MM.1S (cell line): ENCODE measurements around the gene COL3A1.

ENCODE experiments used
- DNase-seq: peaks from one replicate; pipeline ENCODE4 v3.0.0-alpha.2; 2015
- H2AFZ ChIP-seq: fragments of 300-600 bp; sonication (generic); 2 replicates; pipeline ENCODE4 v1.6.0; 2016; ENCODE audit warnings: antibody characterized with exemption, low read length
- H3F3A ChIP-seq: fragments of 300-600 bp; sonication (generic); 2 replicates; pipeline ENCODE4 v1.6.1; 2016; ENCODE audit warnings: mild to moderate bottlenecking, antibody characterized with exemption, low read length, moderate library complexity, mixed read lengths; ENCODE audit not compliant: insufficient read depth
- H3K27ac ChIP-seq: fragments of 300-600 bp; sonication (generic); 2 replicates; pipeline ENCODE4 v1.5.1; 2016; ENCODE audit warnings: mild to moderate bottlenecking, low read length
- H3K27me3 ChIP-seq: fragments of 300-600 bp; sonication (generic); replicated peaks from 2 replicates; pipeline ENCODE4 v1.6.0; 2016; ENCODE audit warnings: low read length; ENCODE audit not compliant: insufficient read depth
- H3K36me3 ChIP-seq: fragments of 300-600 bp; sonication (generic); replicated peaks from 2 replicates; pipeline ENCODE4 v1.6.1; 2016; ENCODE audit warnings: mild to moderate bottlenecking, low read length, mixed read lengths; ENCODE audit not compliant: insufficient read depth
- H3K4me1 ChIP-seq: fragments of 300-600 bp; sonication (generic); 2 replicates; pipeline ENCODE4 v1.6.1; 2016; ENCODE audit warnings: low read length, mixed read lengths
- H3K4me2 ChIP-seq: fragments of 300-600 bp; sonication (generic); 2 replicates; pipeline ENCODE4 v1.6.0; 2016; ENCODE audit warnings: low read depth, low read length
- H3K4me3 ChIP-seq: fragments of 300-600 bp; sonication (generic); 2 replicates; pipeline ENCODE4 v1.5.1; 2016; ENCODE audit warnings: low read length, mixed read lengths
- H3K79me2 ChIP-seq: fragments of 300-600 bp; sonication (generic); 2 replicates; pipeline ENCODE4 v1.6.1; 2016; ENCODE audit warnings: mixed run types, low read length, mixed read lengths
- H3K9ac ChIP-seq: fragments of 300-600 bp; sonication (generic); 2 replicates; pipeline ENCODE4 v1.6.1; 2016; ENCODE audit warnings: low read length, mixed read lengths
- H3K9me2 ChIP-seq: fragments of 300-600 bp; sonication (generic); replicated peaks from 2 replicates; pipeline ENCODE4 v1.6.1; 2016; ENCODE audit warnings: mild to moderate bottlenecking, low read length, mixed read lengths; ENCODE audit not compliant: insufficient read depth
- H3K9me3 ChIP-seq: fragments of 300-600 bp; sonication (generic); replicated peaks from 2 replicates; pipeline ENCODE4 v1.6.1; 2016; ENCODE audit warnings: mild to moderate bottlenecking, low read length, mixed read lengths; ENCODE audit not compliant: insufficient read depth
- H4K20me1 ChIP-seq: fragments of 300-600 bp; sonication (generic); 2 replicates; pipeline ENCODE4 v1.6.1; 2016; ENCODE audit warnings: mild to moderate bottlenecking, low read length, moderate library complexity, mixed read lengths; ENCODE audit not compliant: insufficient read depth
- CTCF ChIP-seq: fragments of 300-600 bp; sonication (generic); IDR thresholded peaks from 2 replicates; pipeline ENCODE4 v1.5.1; 2016; ENCODE audit warnings: antibody characterized with exemption, low read length, mixed read lengths
- EZH2 ChIP-seq: fragments of 300-600 bp; sonication (generic); optimal IDR thresholded peaks from 2 replicates; pipeline ENCODE3; 2017; ENCODE audit warnings: low read depth, mild to moderate bottlenecking, antibody characterized with exemption, low read length, mixed read lengths
- EZH2phosphoT487 ChIP-seq: fragments of 300-600 bp; sonication (generic); IDR thresholded peaks from 2 replicates; pipeline ENCODE4 v1.6.1; 2018; ENCODE audit warnings: antibody characterized with exemption, low read length

Gene COL3A1

GRCh38 chr2:188949046-188949818 lies 24.9 kb upstream of the COL3A1 start:
- Histone ChIP-seq H4K20me1 (no peaks in the 10 kb centered on the region), H3K9me2 (no peaks in the 10 kb centered on the region), H3K27me3 (no peaks in the 10 kb centered on the region), H3K27ac (no peak overlapping the region), H3K4me3 (no peak overlapping the region), H3K4me2 (no peak overlapping the region), H3F3A (no peaks in the 10 kb centered on the region), H3K9ac (no peak overlapping the region), H3K9me3 (no peaks in the 10 kb centered on the region), H3K79me2 (no peaks in the 10 kb centered on the region), H3K36me3 (no peaks in the 10 kb centered on the region), H2AFZ (no peak overlapping the region), H3K4me1 (no peaks in the 10 kb centered on the region)
- TF ChIP-seq CTCF (no peak), EZH2 (no peak), EZH2phosphoT487 (no peak)
- no peak for DNase-seq

- no peak for TF ChIP-seq EZH2
- no peak for TF ChIP-seq EZH2phosphoT487
- TF ChIP-seq CTCF: no peak
- Histone ChIP-seq H2AFZ (no peak overlapping the region), H3K79me2 (no peaks in the 10 kb centered on the region), H3K9ac (no peak overlapping the region), H3K4me1 (no peaks in the 10 kb centered on the region), H3K4me3 (no peak overlapping the region), H3K9me3 (no peaks in the 10 kb centered on the region), H3K27me3 (no peaks in the 10 kb centered on the region), H3K27ac (no peak overlapping the region), H3K4me2 (no peak overlapping the region), H4K20me1 (no peaks in the 10 kb centered on the region), H3K9me2 (no peaks in the 10 kb centered on the region), H3K36me3 (no peaks in the 10 kb centered on the region), H3F3A (no peaks in the 10 kb centered on the region)
- no peak for DNase-seq
Measured at GRCh38 chr2:188952901-188953300, 21.3 kb upstream of the COL3A1 start.

GRCh38 chr2:188956290-188956689 lies 17.9 kb upstream of the COL3A1 start:
- Histone ChIP-seq H3K4me3 (no peak overlapping the region), H3F3A (no peaks in the 10 kb centered on the region), H3K9me3 (no peaks in the 10 kb centered on the region), H3K9ac (no peak overlapping the region), H2AFZ (no peak overlapping the region), H3K36me3 (no peaks in the 10 kb centered on the region), H3K79me2 (no peaks in the 10 kb centered on the region), H3K27ac (no peak overlapping the region), H3K4me2 (no peak overlapping the region), H3K4me1 (no peaks in the 10 kb centered on the region), H4K20me1 (no peaks in the 10 kb centered on the region), H3K27me3 (no peaks in the 10 kb centered on the region), H3K9me2 (no peaks in the 10 kb centered on the region)
- DNase-seq: no peak
- TF ChIP-seq CTCF (no peak), EZH2phosphoT487 (no peak), EZH2 (no peak)
